AG04449 (cell line): ENCODE data around the gene KL.
A peak's percentile ranks its signal among the peaks of the same experiment; 100 is the strongest.

Source experiments
- CTCF ChIA-PET: fragments of 350-600 bp; formaldehyde crosslinking; extraction: SDS; loops from one replicate; lab custom pipeline; 2021; ENCODE audit warnings: antibody characterized with exemption; lab: Yijun Ruan, JAX
- POLR2A ChIA-PET: fragments of 400-600, 350-600 bp; formaldehyde crosslinking; extraction: SDS; loops from one replicate; lab custom pipeline; 2020; ENCODE audit warnings: antibody characterized with exemption, inconsistent platforms; lab: Yijun Ruan, JAX
- DNase-seq: peaks from one replicate; pipeline ENCODE4 v3.0.0-alpha.2; 2010; ENCODE audit warnings: low read depth, low spot score
- H3K4me3 ChIP-seq: 2 replicates; pipeline ENCODE4 v1.5.1; 2011; ENCODE audit warnings: low read depth, mild to moderate bottlenecking, control low read depth, low read length
- CTCF ChIP-seq: IDR thresholded peaks from one replicate; pipeline ENCODE4 v1.5.1; 2011; ENCODE audit warnings: mild to moderate bottlenecking, moderate library complexity, low read length, control low read depth, inconsistent platforms; ENCODE audit not compliant: insufficient read depth; ENCODE audit errors: missing control alignments

The KL gene

DNA sequence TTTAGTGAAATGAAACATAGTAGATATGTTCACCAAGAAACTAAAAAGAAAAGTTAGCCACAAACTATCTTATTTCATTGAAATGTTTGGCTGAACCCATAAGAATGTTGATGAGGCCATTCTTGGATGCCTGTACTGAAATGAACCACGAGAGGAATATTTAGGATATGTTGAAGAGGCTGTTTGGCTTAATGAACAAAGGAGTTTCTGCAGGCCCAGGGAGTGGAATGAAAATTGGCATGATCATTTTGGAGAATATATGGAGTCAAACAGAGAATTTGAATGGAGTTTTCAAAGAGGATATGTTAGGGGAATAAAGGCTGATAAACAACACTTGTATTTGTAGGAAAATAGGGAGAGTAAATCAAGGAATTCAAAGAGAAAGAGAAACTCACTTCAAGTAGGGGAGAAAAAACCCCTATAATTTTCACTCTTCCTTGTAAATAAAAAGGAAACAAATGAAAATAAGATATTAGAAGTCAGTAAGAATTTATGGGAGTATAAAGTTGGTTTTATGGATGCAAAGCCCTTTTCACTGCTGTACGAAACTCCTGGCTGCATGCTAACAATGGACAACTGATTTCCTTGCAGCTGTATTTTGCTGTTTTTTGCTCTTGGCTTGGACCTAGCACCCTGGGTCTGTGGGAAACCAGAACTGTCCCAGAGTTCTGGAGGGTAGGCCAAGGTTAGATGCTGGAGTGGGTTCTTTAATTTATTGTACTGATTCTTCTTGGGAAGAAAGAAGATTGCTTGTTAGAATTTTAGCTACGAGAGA, 36.5 kb downstream of the KL start:
- DNase-seq: peak; percentile 46
- no peak for TF ChIP-seq CTCF
- ChIA-PET POLR2A (no interaction called here), CTCF (no interaction called here)
- no peak overlapping the region for H3K4me3 ChIP-seq

DNA sequence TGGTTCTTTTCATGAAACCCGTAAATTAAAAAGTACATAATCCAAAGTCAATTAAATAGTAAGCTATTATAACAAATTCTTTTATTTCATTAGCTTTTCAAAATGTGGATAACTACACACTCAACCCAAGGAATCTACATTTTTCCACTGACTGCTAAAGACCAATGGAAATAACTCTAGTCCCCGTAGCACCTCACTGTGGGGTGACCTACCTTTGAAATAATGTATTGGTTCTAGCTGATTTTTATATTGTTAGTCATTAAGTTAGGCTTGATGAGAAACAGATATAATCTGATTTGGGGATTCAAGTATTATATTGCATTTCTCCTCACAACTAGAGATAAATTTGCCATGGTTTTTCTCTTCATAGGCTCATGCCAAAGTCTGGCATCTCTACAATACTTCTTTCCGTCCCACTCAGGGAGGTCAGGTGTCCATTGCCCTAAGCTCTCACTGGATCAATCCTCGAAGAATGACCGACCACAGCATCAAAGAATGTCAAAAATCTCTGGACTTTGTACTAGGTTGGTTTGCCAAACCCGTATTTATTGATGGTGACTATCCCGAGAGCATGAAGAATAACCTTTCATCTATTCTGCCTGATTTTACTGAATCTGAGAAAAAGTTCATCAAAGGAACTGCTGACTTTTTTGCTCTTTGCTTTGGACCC, 37.3 kb downstream of the KL start:
- no peak overlapping the region for H3K4me3 ChIP-seq
- DNase-seq: no peak
- ChIA-PET POLR2A (no interaction called here), CTCF (no interaction called here)
- no peak for TF ChIP-seq CTCF

DNA sequence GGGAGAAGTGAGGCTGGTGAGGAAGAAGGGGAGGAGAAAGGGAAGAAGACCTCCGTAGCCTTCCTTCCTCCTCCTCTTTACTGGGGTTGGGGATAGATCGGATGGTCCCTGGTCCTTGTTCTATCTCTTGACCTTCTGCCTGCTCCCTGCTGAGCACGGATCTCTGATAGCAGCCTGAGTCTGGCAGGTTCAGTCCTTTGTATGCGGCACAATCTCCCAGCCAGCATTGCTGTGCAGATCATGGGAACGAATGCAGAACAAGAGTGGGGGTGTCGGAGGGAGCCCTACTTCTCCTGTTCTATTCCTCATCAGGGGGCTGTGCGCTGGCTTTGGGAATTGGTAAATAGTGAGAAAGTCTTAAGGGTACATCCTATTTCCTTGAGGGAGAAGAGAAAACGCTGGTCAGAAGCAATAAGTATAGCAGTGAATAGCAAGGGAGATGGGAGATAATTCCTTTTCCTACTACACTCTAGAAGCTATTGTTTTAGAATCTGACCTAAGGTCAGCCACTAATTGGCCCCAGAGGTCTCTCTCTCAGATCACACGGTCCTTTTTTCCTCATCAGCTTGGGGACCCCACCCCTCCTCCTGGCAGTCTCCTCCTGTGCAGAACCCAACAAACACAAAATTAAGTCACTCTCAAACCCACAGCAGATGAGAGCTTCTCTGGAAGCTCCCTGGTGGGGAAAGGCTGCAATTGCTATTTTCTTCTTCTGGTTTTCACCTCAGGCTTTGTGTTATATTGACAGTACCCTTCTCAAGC, 41.0 kb downstream of the KL start:
- TF ChIP-seq CTCF: peak; percentile 31
- no peak overlapping the region for H3K4me3 ChIP-seq
- ChIA-PET CTCF (interaction anchor here (0.7 to 1.5 kb wide), 4 partner anchors 13 to 24 kb away, joined by 3 read pairs; no protein-coding TSS in a partner anchor), POLR2A (no interaction called here)
- no peak for DNase-seq

DNA sequence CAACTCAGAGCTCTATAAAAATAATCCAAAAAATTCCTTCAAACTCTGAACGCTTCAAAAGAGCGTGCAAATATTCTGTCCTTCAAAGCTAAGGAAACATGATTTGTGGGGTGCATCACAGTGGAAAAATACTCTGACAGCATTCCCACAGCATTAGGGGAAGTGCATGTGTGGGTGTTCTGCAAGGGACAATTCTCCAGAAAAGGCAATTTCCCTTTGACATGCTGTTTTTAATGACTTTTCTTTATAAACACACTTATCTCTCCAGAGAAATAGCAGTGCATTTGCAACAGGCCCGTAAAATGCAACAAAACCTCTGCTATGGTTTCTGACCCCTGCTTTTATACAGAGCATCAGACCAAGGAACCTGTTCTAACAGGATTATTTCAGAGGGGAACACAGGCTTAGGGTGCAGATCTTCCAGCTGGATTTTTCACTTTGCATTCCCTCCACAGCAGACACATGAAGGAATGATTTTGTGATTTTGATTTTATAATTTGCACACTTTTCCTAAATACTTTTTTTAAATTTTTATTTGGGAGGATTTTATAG, 42.6 kb downstream of the KL start:
- no peak overlapping the region for H3K4me3 ChIP-seq
- ChIA-PET POLR2A (no interaction called here), CTCF (interaction anchor here (1.1 to 1.5 kb wide), 2 partner anchors 9 to 11 kb away, joined by 3 to 4 read pairs; no protein-coding TSS in a partner anchor)
- TF ChIP-seq CTCF: no peak
- no peak for DNase-seq

DNA sequence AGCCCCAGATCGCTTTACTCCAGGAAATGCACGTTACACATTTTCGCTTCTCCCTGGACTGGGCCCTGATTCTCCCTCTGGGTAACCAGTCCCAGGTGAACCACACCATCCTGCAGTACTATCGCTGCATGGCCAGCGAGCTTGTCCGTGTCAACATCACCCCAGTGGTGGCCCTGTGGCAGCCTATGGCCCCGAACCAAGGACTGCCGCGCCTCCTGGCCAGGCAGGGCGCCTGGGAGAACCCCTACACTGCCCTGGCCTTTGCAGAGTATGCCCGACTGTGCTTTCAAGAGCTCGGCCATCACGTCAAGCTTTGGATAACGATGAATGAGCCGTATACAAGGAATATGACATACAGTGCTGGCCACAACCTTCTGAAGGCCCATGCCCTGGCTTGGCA, 44.6 kb downstream of the KL start:
- DNase-seq: no peak
- ChIA-PET CTCF (no interaction called here), POLR2A (no interaction called here)
- TF ChIP-seq CTCF: no peak
- H3K4me3 ChIP-seq: no peak overlapping the region
